Activated CD4-positive, CD25-positive, alpha-beta regulatory T cell treated with anti-CD3 and anti-CD28 coated beads, Interleukin-2, amount 50 U/mL, for 24 hours (primary cell): ENCODE measurements around the gene PFKM.
A peak's percentile ranks its signal among the peaks of the same experiment; 100 is the strongest.

ENCODE experiments used
- ATAC-seq, 2 donors: fragments of 150-1000 bp; cut with Tn5 transposase; one replicate each; pipeline ENCODE4 v1.10.0; 2021; ENCODE audit warnings: mild to moderate bottlenecking in 1 of 2, moderate library complexity in 1 of 2

PFKM gene

DNA sequence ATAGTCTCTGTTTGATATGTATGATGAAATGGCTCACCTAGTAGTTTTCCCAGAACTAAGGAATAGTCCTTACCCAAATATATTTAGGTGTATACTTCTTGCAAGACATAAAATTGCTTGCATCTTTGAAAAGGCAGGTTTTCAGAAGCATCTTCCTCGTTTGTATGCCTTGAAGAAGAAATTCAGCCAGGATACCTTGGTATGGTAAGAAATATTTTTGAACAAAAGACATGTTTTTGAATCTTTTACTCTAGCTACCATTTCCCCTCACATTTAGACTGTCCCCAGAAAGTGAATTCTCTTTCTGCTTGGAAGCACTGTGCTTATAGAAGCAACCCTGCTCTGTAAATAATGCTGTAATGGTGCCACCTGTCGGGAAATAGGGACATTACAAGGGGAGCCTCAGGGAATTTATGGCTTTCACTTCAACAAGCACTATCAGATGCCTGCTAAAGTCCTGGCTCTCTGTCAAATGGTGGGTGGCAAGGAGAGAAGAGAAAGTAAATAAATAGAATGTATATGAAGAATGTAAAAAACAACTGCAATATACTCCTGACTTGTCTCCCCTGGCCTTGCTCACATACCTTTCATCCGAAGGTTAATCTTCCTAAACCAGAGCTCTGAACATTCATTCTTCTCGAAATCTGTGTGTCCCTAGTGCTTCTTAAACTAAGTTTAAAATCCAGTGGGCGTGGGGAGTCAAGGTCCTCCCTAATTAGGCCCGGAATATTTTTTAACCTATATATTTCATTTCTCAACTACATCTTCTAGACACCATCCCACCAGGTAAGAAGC is 70.4 kb downstream of the PFKM start:
- ATAC-seq: peak; percentile 54 to 57

DNA sequence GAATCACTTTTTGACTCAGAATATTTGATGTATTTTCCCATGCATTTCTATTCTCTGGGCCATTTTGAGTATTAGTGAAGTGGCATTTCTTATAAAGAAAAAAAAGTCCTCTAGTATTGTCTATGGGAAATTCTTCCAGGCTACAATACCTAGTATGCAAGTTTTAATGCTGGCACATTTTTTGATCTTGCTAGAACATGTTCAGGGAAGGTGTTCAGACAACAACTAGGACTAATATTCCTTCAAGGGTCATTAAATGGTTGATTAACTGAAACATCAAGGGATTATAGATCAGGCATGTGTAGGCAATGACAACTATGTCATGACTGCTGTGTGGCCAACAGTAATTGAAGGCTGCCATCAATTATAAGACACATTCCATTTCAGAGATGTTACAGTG is 71.9 kb downstream of the PFKM start:
- peak in 1 of 2 donors; percentile 28 for ATAC-seq

DNA sequence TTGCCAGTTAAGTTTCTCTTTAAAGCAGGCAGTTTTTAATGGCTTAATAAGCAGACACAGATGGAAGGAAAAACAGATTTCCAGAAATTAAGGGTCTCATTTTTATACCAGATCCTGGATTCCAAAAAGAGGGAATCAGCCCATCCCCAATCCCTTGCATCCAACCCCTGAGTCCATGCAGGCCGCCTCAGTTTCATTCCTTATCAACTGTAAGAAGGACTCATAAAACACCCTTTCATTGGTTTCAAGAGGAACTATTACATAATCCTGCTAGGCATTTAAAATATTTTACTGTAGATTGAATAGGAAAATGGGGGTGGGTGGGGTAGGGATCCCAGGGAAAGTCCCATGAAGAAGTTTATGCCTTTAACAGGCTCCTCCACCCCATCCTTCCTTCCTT is 73.7 kb downstream of the PFKM start:
- ATAC-seq: no peak

DNA sequence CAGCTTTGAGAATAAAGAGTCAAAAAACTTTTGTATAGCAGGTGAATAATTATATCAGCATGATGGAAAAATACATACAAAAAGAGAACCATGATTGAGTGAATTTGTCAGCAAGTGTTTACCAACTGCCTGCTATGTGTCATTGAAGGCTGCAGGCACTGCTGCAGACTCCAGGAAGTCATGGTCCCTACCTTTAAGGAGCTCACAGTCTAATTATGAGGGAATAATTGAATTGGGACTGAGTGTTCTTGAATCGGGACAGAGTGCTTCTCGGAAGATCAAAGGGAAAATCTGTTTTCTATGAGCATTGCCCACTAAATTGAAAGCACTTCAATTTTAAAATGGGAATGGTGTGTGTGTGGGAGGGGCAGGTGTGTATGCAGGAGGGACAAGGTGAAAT is 74.5 kb downstream of the PFKM start:
- no peak for ATAC-seq

GRCh38 chr12:48194799-48195201 is 75.6 kb downstream of the PFKM start:
- no peak for ATAC-seq
